RWPE1 (cell line): Measurements from ENCODE around the gene TRIP10.
"Not testable (repeated sequence)": the region's sequence is repeated elsewhere in the genome, so short reads cannot be mapped to it uniquely, and the experiment has no call there.

Experiments used
- CTCF ChIA-PET: fragments of 350-600 bp; sonication (Branson Sonifier 250); formaldehyde crosslinking; extraction: SDS; loops from one replicate; lab custom pipeline; 2021; lab: Yijun Ruan, JAX
- POLR2A ChIA-PET: fragments of 400-600 bp; formaldehyde crosslinking; extraction: SDS; loops from one replicate; lab custom pipeline; 2020; ENCODE audit warnings: antibody characterized with exemption; ENCODE audit not compliant: low non-redundant PET; lab: Yijun Ruan, JAX
- DNase-seq: peaks from one replicate; pipeline ENCODE4 v3.0.0; 2012; ENCODE audit warnings: low spot score
- H3K27ac ChIP-seq: fragments of 450-650 bp; 2 replicates; pipeline ENCODE4 v1.5.1; 2017
- CTCF ChIP-seq: fragments of 450-650 bp; conservative IDR thresholded peaks from 2 replicates; pipeline ENCODE4 v1.5.1; 2017; ENCODE audit warnings: low read depth, mild to moderate bottlenecking

The TRIP10 gene

GRCh38 chr19:6744381-6745301 is 5.2 kb downstream of the TRIP10 start:
- CTCF ChIA-PET, result interaction anchor here (0.5 kb wide), 1 partner anchor 635 kb away, joined by 3 read pairs; no protein-coding TSS in a partner anchor
- POLR2A ChIA-PET, result no interaction called here
- H3K27ac ChIP-seq, result peak overlapping the region; percentile 98
- TF ChIP-seq CTCF, result no peak
- peak; percentile 90 for DNase-seq

GRCh38 chr19:6745965-6746364 is 6.5 kb downstream of the TRIP10 start:
- CTCF ChIA-PET, result no interaction called here
- TF ChIP-seq CTCF, result no peak
- no peak for DNase-seq
- H3K27ac ChIP-seq, result peak overlapping the region; percentile 98
- POLR2A ChIA-PET, result no interaction called here

- H3K27ac ChIP-seq, result peak overlapping the region; percentile 40
- POLR2A ChIA-PET, DNase-seq, CTCF ChIA-PET: not testable (repeated sequence)
These were observed 9.1 kb downstream of the TRIP10 start for GRCh38 chr19:6748543-6748942.

GRCh38 chr19:6750062-6750461 is 10.6 kb downstream of the TRIP10 start:
- ChIA-PET POLR2A (no interaction called here), CTCF (no interaction called here)
- DNase-seq, result no peak
- peak overlapping the region; percentile 54 for H3K27ac ChIP-seq
- TF ChIP-seq CTCF, result no peak

GRCh38 chr19:6751189-6751588 is 11.7 kb downstream of the TRIP10 start:
- ChIA-PET POLR2A (no interaction called here), CTCF (interaction anchor here (0.6 kb wide), 1 partner anchor 729 kb away, joined by 3 read pairs; no protein-coding TSS in a partner anchor)
- peak overlapping the region; percentile 54 for H3K27ac ChIP-seq
- no peak for TF ChIP-seq CTCF
- DNase-seq, result no peak

GRCh38 chr19:6752256-6753177 is 13.0 kb downstream of the TRIP10 start:
- H3K27ac ChIP-seq, result peak overlapping the region; percentile 11; the same call in 1 of the 2 replicates
- POLR2A ChIA-PET, result no interaction called here
- no peak for TF ChIP-seq CTCF
- CTCF ChIA-PET, result no interaction called here
- no peak for DNase-seq
